ENCODE measurements around the gene HNRNPF.

- no peak for TF ChIP-seq ZNF785 (tag by site-specific recombination; IDR thresholded peaks at IDR 0.05)
- TF ChIP-seq, protein P1, sequence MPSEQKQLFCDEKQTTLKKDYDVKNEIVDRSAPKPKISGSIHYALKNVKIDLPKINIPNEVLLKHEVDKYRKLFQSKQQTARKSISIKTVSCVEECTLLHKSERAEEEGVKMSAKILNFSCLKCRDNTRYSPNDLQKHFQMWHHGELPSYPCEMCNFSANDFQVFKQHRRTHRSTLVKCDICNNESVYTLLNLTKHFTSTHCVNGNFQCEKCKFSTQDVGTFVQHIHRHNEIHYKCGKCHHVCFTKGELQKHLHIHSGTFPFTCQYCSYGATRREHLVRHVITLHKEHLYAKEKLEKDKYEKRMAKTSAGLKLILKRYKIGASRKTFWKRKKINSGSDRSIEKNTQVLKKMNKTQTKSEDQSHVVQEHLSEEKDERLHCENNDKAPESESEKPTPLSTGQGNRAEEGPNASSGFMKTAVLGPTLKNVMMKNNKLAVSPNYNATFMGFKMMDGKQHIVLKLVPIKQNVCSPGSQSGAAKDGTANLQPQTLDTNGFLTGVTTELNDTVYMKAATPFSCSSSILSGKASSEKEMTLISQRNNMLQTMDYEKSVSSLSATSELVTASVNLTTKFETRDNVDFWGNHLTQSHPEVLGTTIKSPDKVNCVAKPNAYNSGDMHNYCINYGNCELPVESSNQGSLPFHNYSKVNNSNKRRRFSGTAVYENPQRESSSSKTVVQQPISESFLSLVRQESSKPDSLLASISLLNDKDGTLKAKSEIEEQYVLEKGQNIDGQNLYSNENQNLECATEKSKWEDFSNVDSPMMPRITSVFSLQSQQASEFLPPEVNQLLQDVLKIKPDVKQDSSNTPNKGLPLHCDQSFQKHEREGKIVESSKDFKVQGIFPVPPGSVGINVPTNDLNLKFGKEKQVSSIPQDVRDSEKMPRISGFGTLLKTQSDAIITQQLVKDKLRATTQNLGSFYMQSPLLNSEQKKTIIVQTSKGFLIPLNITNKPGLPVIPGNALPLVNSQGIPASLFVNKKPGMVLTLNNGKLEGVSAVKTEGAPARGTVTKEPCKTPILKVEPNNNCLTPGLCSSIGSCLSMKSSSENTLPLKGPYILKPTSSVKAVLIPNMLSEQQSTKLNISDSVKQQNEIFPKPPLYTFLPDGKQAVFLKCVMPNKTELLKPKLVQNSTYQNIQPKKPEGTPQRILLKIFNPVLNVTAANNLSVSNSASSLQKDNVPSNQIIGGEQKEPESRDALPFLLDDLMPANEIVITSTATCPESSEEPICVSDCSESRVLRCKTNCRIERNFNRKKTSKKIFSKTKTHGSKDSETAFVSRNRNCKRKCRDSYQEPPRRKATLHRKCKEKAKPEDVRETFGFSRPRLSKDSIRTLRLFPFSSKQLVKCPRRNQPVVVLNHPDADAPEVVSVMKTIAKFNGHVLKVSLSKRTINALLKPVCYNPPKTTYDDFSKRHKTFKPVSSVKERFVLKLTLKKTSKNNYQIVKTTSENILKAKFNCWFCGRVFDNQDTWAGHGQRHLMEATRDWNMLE (tag by site-specific recombination; conservative IDR thresholded peaks at IDR 0.05; ENCODE audit: low read depth) = no peak
- no peak for TF ChIP-seq CTCF (tag by site-specific recombination; IDR thresholded peaks at IDR 0.05)
- no peak for TF ChIP-seq ZNF174 (tag by site-specific recombination; IDR thresholded peaks at IDR 0.05)
Observed at GRCh38 chr10:43430926-43431663, 22.1 kb upstream of the HNRNPF start.

Measured in HEK293 (cell line).